ENCODE results near the gene CREB3L2. TPM values are rescaled to one million over a fixed set of nuclear protein-coding genes. Genes with fewer than 3 reads are reported as not detected.
"Not testable (repeated sequence)": the region's sequence is repeated elsewhere in the genome, so short reads cannot be mapped to it uniquely, and the experiment has no call there.

CREB3L2 gene
- total and polyA plus RNA-seq, 8 donors, result 5.8 to 258 (median 23.6) TPM

GRCh38 chr7:138014686-138015085 lies 12.8 kb upstream of the CREB3L2 start:
- Histone ChIP-seq H3K4me1 (no peaks in the 10 kb centered on the region), H3K36me3 (no peaks in the 10 kb centered on the region), H3K4me3 (no peak overlapping the region), H3K9me3 (no peaks in the 10 kb centered on the region), H3K27ac (no peak overlapping the region), H3K27me3 (no peaks in the 10 kb centered on the region)
- DNase-seq, result no peak
- intact Hi-C loops (cut with DNase I; ENCODE audit: low total_unique reads), result no loop called here
- TF ChIP-seq POLR2A (IDR thresholded peaks at IDR 0.05), result no peak
- TF ChIP-seq POLR2AphosphoS5 (IDR thresholded peaks at IDR 0.05), result no peak
- no peak for TF ChIP-seq EP300 (IDR thresholded peaks at IDR 0.05)
- TF ChIP-seq CTCF (IDR thresholded peaks at IDR 0.05), result no peak
- WGBS, 5 donors, result 64 to 76% (median 71%) methylated on average over 1 of the region's 1 CpG

GRCh38 chr7:138014201-138014600 lies 12.3 kb upstream of the CREB3L2 start:
- WGBS, 5 donors, result 82 to 86% (median 85%) methylated on average over 4 of the region's 4 CpGs
- not testable (repeated sequence) for DNase-seq

GRCh38 chr7:138009350-138009653 lies 7.4 kb upstream of the CREB3L2 start:
- H3K27ac ChIP-seq, result no peak overlapping the region
- intact Hi-C loops (cut with DNase I; ENCODE audit: low total_unique reads), result loop anchor here (2.0 kb wide), 1 partner anchor 105 kb away; no protein-coding TSS in a partner anchor
- no peaks in the 10 kb centered on the region for H3K27me3 ChIP-seq
- 56 to 85% (median 70%) methylated on average over 1 of the region's 1 CpG for WGBS, 5 donors
- no peak for DNase-seq
- no peaks in the 10 kb centered on the region for H3K36me3 ChIP-seq
- H3K4me1 ChIP-seq, result peaks cover 0 to 10% (median 4%) of the 10 kb centered on the region in 4 donors
- H3K4me3 ChIP-seq, result no peak overlapping the region
- no peak for TF ChIP-seq EP300 (IDR thresholded peaks at IDR 0.05)
- no peak for TF ChIP-seq CTCF (IDR thresholded peaks at IDR 0.05)
- no peak for TF ChIP-seq POLR2A (IDR thresholded peaks at IDR 0.05)
- no peak for TF ChIP-seq POLR2AphosphoS5 (IDR thresholded peaks at IDR 0.05)
- no peaks in the 10 kb centered on the region for H3K9me3 ChIP-seq

More at GRCh38 chr7:138014201-138014600, 12.3 kb upstream of the CREB3L2 start:
- H3K27me3 ChIP-seq; intact Hi-C loops (cut with DNase I; ENCODE audit: low total_unique reads); H3K27ac ChIP-seq; H3K4me3 ChIP-seq; H3K36me3 ChIP-seq; H3K4me1 ChIP-seq; H3K9me3 ChIP-seq: not testable (repeated sequence)

- no peaks in the 10 kb centered on the region for H3K9me3 ChIP-seq
- H3K27me3 ChIP-seq, result no peaks in the 10 kb centered on the region
- WGBS, 5 donors, result 42 to 51% (median 47%) methylated on average over 17 of the region's 17 CpGs
- TF ChIP-seq EP300 (IDR thresholded peaks at IDR 0.05), result no peak
- TF ChIP-seq CTCF (IDR thresholded peaks at IDR 0.05), result peak in 5 of 7 experiments; percentile 75 to 94 (median 89)
- TF ChIP-seq POLR2A (IDR thresholded peaks at IDR 0.05), result no peak
- peak in 1 of 3 donors; percentile 42 for TF ChIP-seq POLR2AphosphoS5 (IDR thresholded peaks at IDR 0.05)
- no peaks in the 10 kb centered on the region for H3K36me3 ChIP-seq
- H3K4me1 ChIP-seq, result peaks cover 0 to 10% (median 4%) of the 10 kb centered on the region in 4 donors
- DNase-seq, result peak in 1 of 2 donors; percentile 86
- no peak overlapping the region for H3K4me3 ChIP-seq
- H3K27ac ChIP-seq, result no peak overlapping the region
- intact Hi-C loops (cut with DNase I; ENCODE audit: low total_unique reads), result loop anchor here (2.0 kb wide), 1 partner anchor 104 kb away; no protein-coding TSS in a partner anchor
Measured at GRCh38 chr7:138008588-138009349, 6.9 kb upstream of the CREB3L2 start.

GRCh38 chr7:138008019-138008587 lies 6.2 kb upstream of the CREB3L2 start:
- WGBS, 5 donors, result 87 to 95% (median 91%) methylated on average over 7 of the region's 7 CpGs

More at GRCh38 chr7:138008019-138008587, 6.2 kb upstream of the CREB3L2 start:
- Histone ChIP-seq H3K4me1 (peaks cover 0 to 10% (median 4%) of the 10 kb centered on the region in 4 donors), H3K27me3 (no peaks in the 10 kb centered on the region), H3K9me3 (no peaks in the 10 kb centered on the region), H3K27ac (no peak overlapping the region), H3K4me3 (no peak overlapping the region), H3K36me3 (no peaks in the 10 kb centered on the region)
- no peak for TF ChIP-seq CTCF (IDR thresholded peaks at IDR 0.05)
- TF ChIP-seq POLR2AphosphoS5 (IDR thresholded peaks at IDR 0.05), result no peak
- TF ChIP-seq POLR2A (IDR thresholded peaks at IDR 0.05), result no peak
- no peak for TF ChIP-seq EP300 (IDR thresholded peaks at IDR 0.05)
- no peak for DNase-seq
- intact Hi-C loops (cut with DNase I; ENCODE audit: low total_unique reads), result loop anchor here (2.0 kb wide), 1 partner anchor 103 kb away; no protein-coding TSS in a partner anchor
